Thyroid gland (tissue), 4 donors: ENCODE data around the gene LOXHD1.

ENCODE experiments used
- CTCF ChIP-seq, 6 experiments: fragments of 200-600 bp in 3 of 6; fragments of 450-650 bp in 3 of 6; sonication (generic) in 3 of 6; IDR thresholded peaks; one replicate each; pipeline ENCODE4 v1.5.1; 2016 to 2019; ENCODE audit warnings: antibody characterized with exemption in 6 of 6, mild to moderate bottlenecking in 2 of 6, inconsistent platforms in 1 of 6, moderate library complexity in 1 of 6
- POLR2A ChIP-seq, 2 donors: fragments of 450-650 bp; IDR thresholded peaks; one replicate each; pipeline ENCODE4 v1.6.1; 2017; ENCODE audit warnings: antibody characterized with exemption in 2 of 2, mild to moderate bottlenecking in 2 of 2, moderate library complexity in 1 of 2

GRCh38 chr18:46672062-46672970 lies 15.3 kb upstream of the LOXHD1 start:
- no peak for TF ChIP-seq POLR2A (IDR thresholded peaks at IDR 0.05)
- TF ChIP-seq CTCF (IDR thresholded peaks at IDR 0.05), result no peak
